ENCODE data around the gene MCC.
A peak's percentile ranks its signal among the peaks of the same experiment; 100 is the strongest.

Gene MCC

DNA sequence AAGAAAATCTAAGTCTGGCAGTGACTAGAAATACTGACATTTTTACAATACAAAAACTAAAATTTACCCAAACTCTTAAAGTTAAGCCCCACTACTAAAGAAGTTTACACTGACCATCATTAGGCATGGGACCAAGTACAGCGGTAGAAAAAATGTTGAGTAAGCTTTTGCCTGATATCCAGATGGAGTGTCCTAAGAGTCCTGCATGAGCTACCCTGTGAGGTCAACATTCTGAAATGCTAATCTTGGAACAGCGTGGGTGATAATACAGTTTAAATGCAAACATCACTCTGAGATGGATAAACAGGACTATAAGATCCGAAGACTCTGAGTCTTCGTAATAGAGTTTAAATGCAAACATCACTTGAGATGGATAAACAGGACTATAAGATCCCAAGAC is 322.0 kb downstream of the MCC start:
- no peak for DNase-seq

GRCh38 chr5:113164021-113164420 is 324.2 kb downstream of the MCC start:
- no peak for DNase-seq

DNA sequence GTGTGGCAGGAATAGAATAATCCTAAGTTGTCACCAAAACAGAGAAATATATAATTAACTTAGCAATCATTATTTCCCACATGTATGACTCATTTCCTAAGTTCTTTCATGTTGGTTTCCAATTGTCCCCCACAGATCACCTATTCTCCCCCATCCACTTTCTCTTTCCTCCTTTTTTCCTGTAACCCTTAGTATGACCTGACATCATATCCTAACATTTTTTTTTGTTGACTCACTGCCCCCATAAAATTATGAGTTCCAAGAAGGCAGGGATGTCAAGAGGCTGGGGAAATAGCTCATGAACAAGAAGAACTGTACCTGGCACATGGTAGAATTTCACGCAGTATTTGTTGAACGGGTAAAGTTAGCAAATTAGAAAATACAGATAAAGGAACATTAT is 324.9 kb downstream of the MCC start:
- DNase-seq: no peak

DNA sequence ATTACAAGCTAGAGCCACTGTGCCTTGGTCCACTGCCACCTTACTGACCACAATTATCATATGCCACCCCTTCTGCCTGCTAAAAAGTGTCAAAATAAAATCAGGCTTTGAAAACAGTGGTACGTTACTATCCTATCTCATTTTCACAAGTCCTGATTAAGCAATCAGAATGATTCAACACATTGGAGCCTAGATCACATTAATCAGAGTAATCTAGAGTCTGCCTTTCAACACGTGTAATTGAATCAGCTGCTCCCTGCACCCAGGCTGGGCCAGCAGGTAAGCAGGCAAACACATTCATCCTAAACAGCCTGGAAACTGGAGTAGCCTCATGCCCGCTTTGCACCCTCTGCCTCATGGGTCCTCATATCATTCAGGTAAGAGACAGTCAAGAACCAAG is 325.5 kb downstream of the MCC start:
- no peak for DNase-seq

DNA sequence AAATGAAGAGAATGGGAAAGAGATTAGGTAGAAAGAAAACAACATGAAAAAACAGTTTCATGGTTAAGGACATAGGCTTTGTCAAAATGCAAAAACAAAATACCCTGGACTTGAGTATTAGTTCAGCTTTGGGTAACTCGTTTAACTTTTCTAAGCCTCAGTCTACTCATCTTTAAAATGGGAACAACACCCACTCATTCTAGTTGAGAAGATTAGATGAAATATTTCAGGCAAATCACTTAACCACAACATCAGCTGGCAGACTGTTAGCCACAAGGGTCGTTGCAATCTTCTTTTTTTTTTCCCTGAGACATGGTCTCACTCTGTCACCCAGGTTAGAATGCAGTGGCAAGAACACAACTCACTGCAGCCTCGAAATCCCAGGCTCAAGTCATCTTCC is 326.0 kb downstream of the MCC start:
- DNase-seq: no peak

DNA sequence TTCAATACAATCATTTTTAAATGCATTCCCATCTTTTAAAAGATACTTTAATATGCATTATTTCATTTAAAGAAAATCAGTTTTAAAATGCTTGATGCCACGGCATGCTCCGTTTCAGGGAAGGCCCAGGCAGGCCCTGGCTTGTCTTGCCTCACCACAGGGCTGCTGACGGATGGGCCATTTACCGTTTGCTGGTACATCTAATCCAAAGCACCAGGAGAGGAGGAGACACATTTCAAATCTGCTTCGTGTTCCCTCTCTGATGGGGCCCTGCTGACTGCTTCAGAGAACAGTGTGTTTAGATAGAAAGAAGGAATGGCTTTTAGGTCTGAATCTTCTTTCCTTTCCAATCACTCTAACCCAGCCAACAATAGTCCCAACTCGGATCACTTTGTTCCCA is 326.4 kb downstream of the MCC start:
- no peak for DNase-seq

DNA sequence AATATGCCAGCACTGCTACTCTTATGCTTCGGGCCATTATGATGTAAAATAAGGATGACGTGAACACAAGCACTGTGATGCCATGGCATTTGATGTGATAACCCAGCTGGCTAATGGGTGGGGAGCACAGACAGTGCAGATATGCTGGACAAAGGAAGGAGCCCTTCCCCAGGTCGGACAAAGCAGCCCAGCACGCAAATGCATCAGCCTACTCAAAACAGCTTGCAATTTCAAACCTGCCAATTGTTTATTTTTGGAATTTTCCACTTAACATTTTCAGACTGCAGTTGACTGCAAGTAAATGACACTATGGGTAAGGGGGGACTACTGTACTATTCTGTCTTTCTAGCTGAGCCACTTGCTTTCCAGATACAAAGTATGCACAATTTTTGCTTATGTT is 330.4 kb downstream of the MCC start:
- no peak for DNase-seq

DNA sequence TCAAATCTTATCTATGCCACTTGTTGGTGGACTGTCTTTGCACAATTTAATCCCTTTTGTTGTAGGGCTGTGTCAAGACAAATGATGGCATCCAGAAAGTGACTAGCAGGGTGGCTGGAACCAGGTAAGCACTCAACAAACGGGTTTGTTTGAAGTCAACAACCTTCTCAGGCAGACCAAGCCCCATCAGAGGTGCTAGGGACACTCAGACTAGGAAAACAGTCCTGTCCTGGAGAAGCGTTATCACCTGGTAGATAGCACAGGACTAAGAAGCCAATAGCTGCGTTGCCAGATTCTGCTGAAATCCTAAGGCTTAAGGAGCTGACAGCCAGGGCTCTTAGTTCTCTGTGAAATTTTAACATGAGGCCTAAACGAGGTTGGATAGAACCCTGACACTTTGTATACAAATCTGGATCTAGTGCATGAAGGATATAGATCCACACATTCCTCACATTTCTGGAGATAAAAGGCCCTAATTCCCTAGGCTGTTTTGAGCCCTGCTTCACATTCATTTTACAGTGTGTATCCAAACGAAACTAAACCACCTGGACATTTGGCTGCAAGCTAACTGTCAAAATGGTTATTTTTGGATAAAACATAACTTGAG is 331.9 kb downstream of the MCC start:
- DNase-seq: no peak

GRCh38 chr5:113153512-113154097 is 334.6 kb downstream of the MCC start:
- DNase-seq: no peak

DNA sequence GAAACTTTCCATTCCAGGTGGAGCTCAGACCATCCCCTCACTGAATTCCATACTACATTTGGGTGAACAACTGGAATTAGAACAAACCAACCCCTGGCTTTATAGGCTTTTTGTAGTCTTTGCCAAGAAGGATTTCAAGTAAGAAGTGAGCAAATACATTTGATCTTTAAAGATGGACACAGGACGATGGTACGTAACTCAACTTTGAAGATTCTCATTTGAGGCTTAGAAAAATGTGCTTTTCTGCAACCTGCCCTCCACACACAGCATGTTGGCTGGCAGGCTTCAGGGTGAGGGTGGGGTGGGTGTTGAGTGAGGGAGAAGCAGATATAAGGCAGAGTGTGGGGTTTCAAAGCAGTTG is 335.9 kb downstream of the MCC start:
- no peak for DNase-seq

DNA sequence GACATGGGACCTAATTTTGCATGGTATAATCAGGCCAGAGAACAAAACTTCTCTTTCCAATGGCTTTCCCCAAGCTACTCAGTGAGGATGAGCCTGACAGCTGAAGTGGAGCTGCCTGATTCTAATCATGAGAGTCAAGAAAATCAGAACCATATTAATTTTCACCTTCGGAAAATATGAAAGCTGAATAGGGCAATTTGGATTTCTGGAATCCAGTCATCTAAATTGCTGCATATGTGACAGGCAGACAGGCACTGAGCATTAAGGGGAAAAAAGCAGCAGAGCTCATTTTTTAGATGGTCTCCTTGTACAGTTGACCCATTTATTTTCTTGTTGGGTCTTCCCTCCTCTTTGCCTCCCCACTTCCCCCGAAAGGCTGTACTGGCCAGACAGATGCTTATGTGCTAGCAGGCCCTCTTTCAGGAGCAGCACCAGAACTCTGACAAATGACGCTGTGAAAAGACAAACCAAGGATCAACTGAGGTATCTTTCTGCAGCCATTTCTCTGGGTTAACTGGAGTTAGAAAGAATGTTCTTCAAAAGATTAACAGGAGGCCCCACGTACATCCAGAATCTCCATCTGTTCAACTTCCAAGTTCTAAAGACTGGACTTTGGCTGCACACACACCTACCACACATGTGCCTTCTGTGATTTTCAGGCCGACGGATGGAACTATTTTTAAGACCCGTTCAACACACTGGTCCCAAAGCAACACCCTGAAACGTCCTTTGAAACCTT is 336.4 kb downstream of the MCC start:
- no peak for DNase-seq

GRCh38 chr5:113150821-113151220 is 337.4 kb downstream of the MCC start:
- no peak for DNase-seq

DNA sequence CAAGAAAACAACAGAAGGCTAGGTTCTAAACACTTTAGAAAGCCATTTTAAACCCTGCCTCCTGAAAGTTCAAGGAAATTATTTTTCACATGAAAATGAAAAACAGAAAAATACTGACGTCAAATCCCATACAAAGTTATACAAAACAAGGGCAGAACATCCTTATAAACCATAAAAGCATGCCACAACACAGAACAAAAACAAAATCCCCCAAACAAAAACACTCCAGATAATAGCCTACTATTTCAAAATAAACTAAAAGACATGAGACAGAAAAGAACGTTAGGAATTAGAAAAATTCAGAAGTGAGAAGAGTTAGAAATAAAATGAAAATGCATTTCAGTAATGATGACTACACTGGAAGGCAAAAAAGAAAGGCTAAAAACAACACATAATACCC is 338.0 kb downstream of the MCC start:
- no peak for DNase-seq

- DNase-seq: no peak
These were observed 340.7 kb downstream of the MCC start for GRCh38 chr5:113147537-113147936.

DNA sequence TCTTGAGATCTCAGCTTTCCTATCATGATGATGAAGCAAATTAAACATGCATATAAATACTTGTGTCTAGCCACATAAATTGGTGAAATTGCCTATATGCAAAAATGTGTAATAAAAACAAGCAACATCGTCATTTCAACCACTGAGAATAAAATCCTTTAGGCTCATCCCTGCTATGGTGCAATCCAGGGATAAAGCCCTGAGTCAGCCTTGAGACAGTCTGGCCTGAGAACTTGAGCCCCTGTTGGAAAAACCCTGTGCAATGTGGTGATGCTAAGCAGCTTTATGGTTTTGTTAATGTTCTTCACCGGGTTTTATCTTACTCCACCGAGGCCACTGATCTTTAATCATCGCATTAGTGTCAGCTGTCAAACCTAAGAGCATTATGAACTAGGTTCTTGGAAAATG is 341.1 kb downstream of the MCC start:
- peak; percentile 85 for DNase-seq

DNA sequence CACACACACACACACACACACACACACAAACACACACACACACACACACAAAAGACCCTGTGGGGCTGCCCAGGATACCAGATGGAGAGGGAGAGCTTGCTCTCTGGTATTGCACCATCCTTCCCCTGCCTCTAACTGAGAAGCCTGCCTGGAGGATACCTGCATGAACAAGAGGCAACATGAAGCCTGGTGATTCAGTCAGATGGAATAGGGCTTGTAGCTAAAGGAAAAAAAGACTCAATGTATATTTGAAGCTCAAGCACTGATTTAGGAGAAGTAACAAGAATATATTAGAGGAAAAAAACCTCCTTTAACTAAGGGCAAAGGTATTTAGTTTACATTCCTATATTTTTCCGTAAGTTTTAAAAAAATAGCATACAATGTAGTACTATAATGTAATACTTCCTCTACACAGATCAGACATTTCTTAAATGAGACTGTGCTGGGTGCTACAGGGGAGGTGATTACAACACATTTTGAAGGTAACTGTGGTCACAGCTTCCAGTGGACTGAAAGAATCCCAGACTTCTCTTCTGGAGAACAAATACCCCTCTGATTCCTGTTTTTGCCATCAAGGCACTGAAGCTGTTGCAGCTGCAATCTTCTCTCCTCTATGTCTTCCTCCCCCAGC is 342.4 kb downstream of the MCC start:
- DNase-seq: no peak

DNA sequence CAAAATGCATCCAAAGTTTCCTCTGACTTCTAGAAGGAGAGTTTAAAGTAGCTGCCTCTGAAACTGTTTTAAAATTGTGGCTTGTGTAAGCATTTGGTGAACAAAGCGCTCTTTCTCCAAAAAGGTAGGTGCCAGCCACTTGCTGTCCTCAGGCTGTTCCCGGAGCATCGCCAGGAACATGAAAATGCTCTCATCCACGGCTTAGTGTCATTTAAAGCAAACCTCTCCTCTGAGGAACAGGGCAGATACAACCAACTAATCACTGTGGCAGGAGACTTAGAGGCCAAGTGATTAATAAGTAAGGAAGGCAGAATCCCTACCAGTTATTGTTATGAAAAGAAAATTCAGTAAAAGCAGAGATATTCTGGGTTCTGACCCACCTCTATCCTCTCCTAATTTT is 346.1 kb downstream of the MCC start:
- DNase-seq: no peak

DNA sequence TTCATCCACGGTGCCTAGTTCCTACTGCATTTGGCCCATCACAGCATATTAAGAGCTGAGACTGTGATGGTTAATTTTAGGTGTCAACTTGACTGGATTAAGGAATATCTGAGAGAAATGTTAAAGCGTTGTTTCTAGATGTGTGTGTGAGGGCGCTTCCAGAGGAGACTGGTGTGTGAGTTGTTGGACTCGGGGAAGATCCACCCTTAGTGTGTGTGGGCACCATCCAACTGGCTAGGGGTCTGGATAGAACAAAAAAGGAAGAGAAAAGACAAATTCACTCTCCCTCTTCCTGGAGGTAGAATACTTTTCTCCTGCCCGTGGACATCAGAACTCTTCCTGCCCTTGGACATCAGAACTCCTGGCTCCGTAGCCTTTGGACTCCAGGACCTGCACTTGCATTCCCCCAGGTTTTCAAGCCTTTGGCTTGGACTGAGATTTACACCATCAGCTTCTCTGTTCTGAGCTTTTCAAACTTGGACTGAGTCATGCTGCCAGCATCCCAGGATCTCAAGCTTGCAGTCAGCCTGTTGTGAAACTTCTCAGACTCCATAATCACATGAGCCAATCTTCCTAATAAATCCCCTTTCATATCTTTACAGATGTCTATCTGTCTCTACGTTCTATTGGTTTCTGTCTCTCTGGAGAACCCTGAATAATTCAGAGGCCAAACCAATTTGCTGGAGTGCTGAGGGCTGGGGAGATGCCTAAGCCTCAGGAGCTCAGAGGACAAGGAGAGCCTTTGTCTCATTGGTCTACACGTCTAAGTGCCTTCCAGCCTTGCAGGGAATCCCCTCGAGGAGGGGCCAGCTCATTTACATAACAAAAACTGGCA is 347.2 kb downstream of the MCC start:
- no peak for DNase-seq

- no peak for DNase-seq
These were observed 354.9 kb downstream of the MCC start for GRCh38 chr5:113133211-113133975.

DNA sequence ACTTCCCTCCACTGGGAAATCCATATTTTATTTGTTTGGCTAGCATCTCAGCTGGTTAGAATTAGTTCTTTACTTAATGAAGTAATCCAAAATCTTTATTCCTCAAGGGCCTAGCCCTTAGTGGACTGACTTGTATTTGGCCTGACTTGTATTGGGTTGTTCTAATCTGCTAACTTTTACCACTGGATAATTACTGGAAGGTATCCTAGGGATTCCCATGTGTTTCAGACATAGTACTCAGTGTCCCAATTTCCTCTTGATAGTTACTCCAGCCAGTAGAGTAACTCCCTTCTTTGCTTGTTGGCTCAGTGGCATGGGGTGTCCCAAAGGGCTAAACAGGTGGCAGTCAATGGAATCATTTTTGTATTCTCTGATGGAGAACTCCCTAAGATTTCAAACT is 355.7 kb downstream of the MCC start:
- DNase-seq: no peak

DNA sequence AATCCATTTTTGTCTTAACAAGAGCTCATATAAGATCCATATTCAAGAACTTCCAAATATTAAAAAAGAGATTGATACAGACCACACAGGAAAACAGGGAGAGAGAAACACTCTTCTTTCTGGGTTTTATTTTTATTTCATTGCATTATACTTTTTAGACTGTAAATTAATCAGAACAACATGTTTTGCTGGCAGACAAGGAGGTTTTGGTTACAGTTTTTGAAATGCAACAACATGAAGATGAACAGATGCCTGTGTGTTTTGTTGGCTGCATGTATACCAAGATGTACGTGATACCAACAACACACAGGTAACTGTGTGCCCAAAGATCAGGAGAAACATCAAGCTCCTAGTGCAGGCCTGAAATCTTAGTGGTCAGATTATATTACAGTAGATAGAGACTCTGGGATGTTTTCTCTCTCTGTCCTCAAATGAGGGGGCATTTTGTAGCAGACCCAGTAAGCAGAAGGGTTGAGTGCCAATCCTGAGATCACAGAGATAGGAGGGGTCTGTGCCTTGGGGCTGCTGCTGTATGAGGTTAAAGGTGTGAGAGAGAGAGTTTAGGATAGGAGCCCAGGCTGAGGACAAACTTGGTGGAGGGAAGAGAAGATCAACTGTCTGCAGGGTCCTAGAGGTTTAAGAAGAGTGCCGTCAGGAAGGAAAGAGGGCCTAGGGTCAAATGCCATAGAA is 359.5 kb downstream of the MCC start:
- no peak for DNase-seq

- no peak for DNase-seq
These were observed 360.2 kb downstream of the MCC start for GRCh38 chr5:113128082-113128481.
